Neuronal stem cell (in vitro differentiated cells): Measurements from ENCODE around the gene AIF1L.
A peak's percentile ranks its signal among the peaks of the same experiment; 100 is the strongest.

Source experiments
- DNase-seq: peaks from one replicate; pipeline ENCODE4 v3.0.0-alpha.2; 2013; ENCODE audit warnings: low spot score
- H2AFZ ChIP-seq: one replicate; pipeline ENCODE4 v1.6.1; 2013; ENCODE audit warnings: mild to moderate bottlenecking, low read length, inconsistent platforms
- H2AK5ac ChIP-seq: 2 replicates; pipeline ENCODE4 v1.6.1; 2013; ENCODE audit warnings: low read depth, mild to moderate bottlenecking, inconsistent platforms, low read length, moderate library complexity, mixed read lengths
- H2BK120ac ChIP-seq: 2 replicates; pipeline ENCODE4 v1.6.1; 2013; ENCODE audit warnings: low read depth, mild to moderate bottlenecking, inconsistent platforms, low read length, moderate library complexity, mixed read lengths
- H2BK12ac ChIP-seq: one replicate; pipeline ENCODE4 v1.6.1; 2013; ENCODE audit warnings: low read length, inconsistent platforms
- H2BK15ac ChIP-seq: 2 replicates; pipeline ENCODE4 v1.6.1; 2013; ENCODE audit warnings: mild to moderate bottlenecking, low read length, inconsistent platforms, mixed read lengths
- H2BK5ac ChIP-seq: one replicate; pipeline ENCODE4 v1.6.1; 2013; ENCODE audit warnings: inconsistent platforms, mild to moderate bottlenecking, low read length, moderate library complexity
- H3K14ac ChIP-seq: one replicate; pipeline ENCODE4 v1.6.1; 2013; ENCODE audit warnings: low read length, inconsistent platforms
- H3K18ac ChIP-seq: 2 replicates; pipeline ENCODE4 v1.6.1; 2013; ENCODE audit warnings: low read length, inconsistent platforms
- H3K23ac ChIP-seq: 2 replicates; pipeline ENCODE4 v1.6.1; 2013; ENCODE audit warnings: low read depth, mild to moderate bottlenecking, mixed read lengths, low read length, inconsistent platforms; ENCODE audit not compliant: poor library complexity
- H3K27ac ChIP-seq: replicated peaks from 3 replicates; pipeline ENCODE4 v1.5.1; 2013; ENCODE audit warnings: low read length, inconsistent platforms
- H3K27me3 ChIP-seq, 3 experiments: 2 replicates each; pipeline ENCODE4 v1.6.1; 2013; ENCODE audit warnings: low read length in 3 of 3, mild to moderate bottlenecking in 2 of 3, inconsistent platforms in 1 of 3, low read depth in 1 of 3, mixed read lengths in 1 of 3, moderate library complexity in 1 of 3; ENCODE audit not compliant: control insufficient read depth in 3 of 3, insufficient read depth in 3 of 3
- H3K36me3 ChIP-seq, 2 donors: replicated peaks in 1 of 2; 2 replicates each; pipeline ENCODE4 v1.6.1; 2013; ENCODE audit warnings: low read length in 2 of 2; ENCODE audit not compliant: control insufficient read depth in 2 of 2, insufficient read depth in 2 of 2
- H3K4ac ChIP-seq: 2 replicates; pipeline ENCODE4 v1.6.1; 2013; ENCODE audit warnings: inconsistent platforms, mild to moderate bottlenecking, low read length, moderate library complexity
- H3K4me1 ChIP-seq, 2 donors: 1 replicate in 1 of 2; 2 replicates in 1 of 2; pipeline ENCODE4 v1.6.1; 2013; ENCODE audit warnings: low read length in 2 of 2, low read depth in 1 of 2; ENCODE audit not compliant: control insufficient read depth in 2 of 2, insufficient read depth in 1 of 2
- H3K4me2 ChIP-seq: one replicate; pipeline ENCODE4 v1.6.1; 2013; ENCODE audit warnings: mild to moderate bottlenecking, low read length, inconsistent platforms; ENCODE audit not compliant: insufficient read depth, poor library complexity, severe bottlenecking
- H3K4me3 ChIP-seq, 2 donors: 2 replicates each; pipeline ENCODE4 v1.5.1; 2013; ENCODE audit warnings: low read length in 2 of 2, mild to moderate bottlenecking in 2 of 2, inconsistent platforms in 1 of 2, moderate library complexity in 1 of 2
- H3K79me1 ChIP-seq: one replicate; pipeline ENCODE4 v1.6.1; 2013; ENCODE audit warnings: low read depth, mild to moderate bottlenecking, inconsistent platforms, low read length, moderate library complexity
- H3K9ac ChIP-seq: one replicate; pipeline ENCODE4 v1.6.1; 2013; ENCODE audit warnings: mild to moderate bottlenecking, low read depth, low read length, inconsistent platforms; ENCODE audit not compliant: poor library complexity
- H3K9me3 ChIP-seq, 2 donors: replicated peaks in 1 of 2; 2 replicates each; pipeline versions ENCODE3 to v1.6.1; 2013; ENCODE audit warnings: low read length in 2 of 2, mild to moderate bottlenecking in 2 of 2, inconsistent platforms in 1 of 2, low read depth in 1 of 2, mixed read lengths in 1 of 2, moderate library complexity in 1 of 2; ENCODE audit not compliant: control insufficient read depth in 2 of 2, insufficient read depth in 1 of 2
- H4K8ac ChIP-seq: one replicate; pipeline ENCODE4 v1.6.1; 2013; ENCODE audit warnings: low read depth, mild to moderate bottlenecking, inconsistent platforms, low read length, moderate library complexity
- H4K91ac ChIP-seq: one replicate; pipeline ENCODE4 v1.6.1; 2013; ENCODE audit warnings: low read length, low read depth, mild to moderate bottlenecking, inconsistent platforms; ENCODE audit not compliant: poor library complexity
- WGBS, 2 donors: extraction: QIAGEN DNeasy Blood & Tissue Kit; methylation state at CpG; one replicate each; pipeline ENCODE4 v1.1.7; 2013; ENCODE audit warnings: missing lambda C conversion rate in 2 of 2, mixed read lengths in 1 of 2; ENCODE audit not compliant: insufficient read length in 2 of 2, insufficient replicate concordance in 1 of 2; ENCODE audit errors: extremely low coverage in 2 of 2; 5-methylcytosine and 5-hydroxymethylcytosine counted together

AIF1L gene

DNA sequence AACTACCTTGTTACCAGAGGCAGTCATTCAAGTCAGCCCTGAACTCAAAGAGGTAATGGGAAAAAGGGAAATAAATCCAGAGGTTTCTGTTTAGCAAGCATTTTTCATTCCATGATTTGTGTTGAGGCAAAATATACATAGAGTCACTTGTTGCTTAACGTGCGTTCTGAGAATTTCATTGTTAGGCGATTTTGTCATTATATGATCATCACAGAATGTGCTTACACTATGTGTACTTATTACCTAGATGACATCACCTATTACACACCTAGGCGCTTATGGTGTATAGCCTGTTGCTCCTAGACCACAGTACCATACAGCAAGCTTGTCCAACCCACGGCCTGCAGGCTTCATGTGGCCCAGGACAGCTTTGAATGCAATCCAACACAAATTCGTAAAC, 65.3 kb downstream of the AIF1L start:
- no peak for DNase-seq
- Histone ChIP-seq H3K4me1 (no peaks in the 10 kb centered on the region), H3K79me1 (no peaks in the 10 kb centered on the region), H3K14ac (no peak overlapping the region), H3K23ac (no peak overlapping the region), H2AK5ac (no peak overlapping the region), H3K27ac (no peak overlapping the region), H2BK15ac (no peak overlapping the region), H4K91ac (no peak overlapping the region), H3K18ac (no peak overlapping the region), H3K9me3 (no peaks in the 10 kb centered on the region), H3K4me2 (no peak overlapping the region), H2AFZ (no peak overlapping the region), H2BK12ac (no peak overlapping the region), H3K4me3 (no peak overlapping the region), H3K36me3 (peaks cover 22 to 96% of the 10 kb centered on the region in 2 donors), H4K8ac (no peak overlapping the region), H3K27me3 (no peaks in the 10 kb centered on the region), H2BK120ac (no peak overlapping the region), H2BK5ac (no peak overlapping the region), H3K9ac (no peak overlapping the region), H3K4ac (no peak overlapping the region)
- no CpG with 5 or more reads among the region's 6 CpGs for WGBS, 2 donors

- WGBS, 2 donors: no CpG with 5 or more reads among the region's 4 CpGs
- Histone ChIP-seq H2AFZ (no peak overlapping the region), H3K9me3 (no peaks in the 10 kb centered on the region), H3K27ac (no peak overlapping the region), H4K8ac (no peak overlapping the region), H3K14ac (no peak overlapping the region), H3K79me1 (no peaks in the 10 kb centered on the region), H3K27me3 (no peaks in the 10 kb centered on the region), H3K4me1 (no peaks in the 10 kb centered on the region), H3K4ac (no peak overlapping the region), H3K23ac (peak overlapping the region; percentile 14), H3K4me2 (no peak overlapping the region), H2AK5ac (no peak overlapping the region), H4K91ac (no peak overlapping the region), H2BK120ac (no peak overlapping the region), H3K18ac (no peak overlapping the region), H3K36me3 (peaks cover 19 to 99% of the 10 kb centered on the region in 2 donors), H3K9ac (no peak overlapping the region), H2BK5ac (no peak overlapping the region), H2BK15ac (no peak overlapping the region), H3K4me3 (no peak overlapping the region), H2BK12ac (no peak overlapping the region)
- DNase-seq: no peak
Observed at GRCh38 chr9:131162886-131163285, 66.6 kb downstream of the AIF1L start.

DNA sequence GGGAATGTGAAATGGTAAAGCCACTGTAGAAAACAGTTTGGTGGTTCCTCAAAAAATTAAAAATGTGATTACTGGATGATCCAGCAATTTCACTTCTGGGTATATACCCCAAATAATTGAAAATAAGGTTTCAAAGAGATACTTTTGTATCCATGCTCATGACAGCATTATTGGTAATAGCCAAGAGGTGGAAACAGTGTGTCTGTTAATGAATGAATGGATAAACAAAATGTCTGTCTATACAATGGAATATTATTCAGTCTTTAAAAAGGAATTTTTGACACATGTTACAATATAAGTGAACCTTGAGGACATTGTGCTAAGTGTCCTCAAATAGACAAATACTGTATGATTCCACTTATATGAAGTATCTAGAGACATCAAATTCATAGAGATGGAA, 69.2 kb downstream of the AIF1L start:
- DNase-seq: no peak
- no peak overlapping the region for H4K91ac ChIP-seq
- H3K79me1 ChIP-seq: peaks cover 2% of the 10 kb centered on the region
- H3K14ac ChIP-seq: no peak overlapping the region
- no peak overlapping the region for H3K27ac ChIP-seq
- no peaks in the 10 kb centered on the region for H3K9me3 ChIP-seq
- H3K36me3 ChIP-seq: peaks cover 19 to 93% of the 10 kb centered on the region in 2 donors
- H2BK12ac ChIP-seq: no peak overlapping the region
- H3K18ac ChIP-seq: no peak overlapping the region
- no peak overlapping the region for H2AK5ac ChIP-seq
- no peak overlapping the region for H2BK5ac ChIP-seq
- H3K4me3 ChIP-seq: no peak overlapping the region
- no peak overlapping the region for H2AFZ ChIP-seq
- no peak overlapping the region for H3K4ac ChIP-seq
- no peak overlapping the region for H3K9ac ChIP-seq
- no peak overlapping the region for H3K23ac ChIP-seq
- H2BK15ac ChIP-seq: no peak overlapping the region
- H4K8ac ChIP-seq: no peak overlapping the region
- no peak overlapping the region for H3K4me2 ChIP-seq
- no peak overlapping the region for H2BK120ac ChIP-seq
- H3K27me3 ChIP-seq: no peaks in the 10 kb centered on the region
- no peaks in the 10 kb centered on the region for H3K4me1 ChIP-seq

- H3K27me3 ChIP-seq: no peaks in the 10 kb centered on the region
- no peak overlapping the region for H4K91ac ChIP-seq
- peaks cover 2% of the 10 kb centered on the region for H3K79me1 ChIP-seq
- H3K18ac ChIP-seq: no peak overlapping the region
- no peak overlapping the region for H2BK120ac ChIP-seq
- H2BK5ac ChIP-seq: no peak overlapping the region
- H2BK15ac ChIP-seq: no peak overlapping the region
- no peak overlapping the region for H3K9ac ChIP-seq
- H3K4me2 ChIP-seq: no peak overlapping the region
- H3K9me3 ChIP-seq: peaks cover 0 to 5% of the 10 kb centered on the region in 2 donors
- H3K4ac ChIP-seq: no peak overlapping the region
- H3K36me3 ChIP-seq: peaks cover 16 to 85% of the 10 kb centered on the region in 2 donors
- H3K4me1 ChIP-seq: no peaks in the 10 kb centered on the region
- H3K14ac ChIP-seq: no peak overlapping the region
- no peak overlapping the region for H3K23ac ChIP-seq
- DNase-seq: no peak
- no peak overlapping the region for H2AK5ac ChIP-seq
- no CpG with 5 or more reads among the region's 6 CpGs for WGBS, 2 donors
- no peak overlapping the region for H2BK12ac ChIP-seq
- no peak overlapping the region for H4K8ac ChIP-seq
- no peak overlapping the region for H2AFZ ChIP-seq
- H3K4me3 ChIP-seq: no peak overlapping the region
- no peak overlapping the region for H3K27ac ChIP-seq
Observed at GRCh38 chr9:131167146-131167692, 70.9 kb downstream of the AIF1L start.
